H9 (cell line): ENCODE measurements around the gene ATG9B. TPM values are rescaled to one million over a fixed set of nuclear protein-coding genes. Genes with fewer than 3 reads are reported as not detected.

ENCODE experiments used
- DNase-seq: peaks from one replicate; pipeline ENCODE4 v3.0.0-alpha.2; 2017
- H2AFZ ChIP-seq: one replicate; pipeline ENCODE4 v1.6.1; 2013; ENCODE audit warnings: mild to moderate bottlenecking, low read length, control low read depth, moderate library complexity
- H2AK5ac ChIP-seq: 2 replicates; pipeline ENCODE4 v1.6.1; 2013; ENCODE audit warnings: low read length, control low read depth, mixed read lengths; ENCODE audit not compliant: insufficient read length
- H2BK120ac ChIP-seq: one replicate; pipeline ENCODE4 v1.6.1; 2013; ENCODE audit warnings: low read depth, mild to moderate bottlenecking, low read length, control low read depth, inconsistent platforms; ENCODE audit not compliant: poor library complexity, severe bottlenecking
- H2BK12ac ChIP-seq: 2 replicates; pipeline ENCODE4 v1.6.1; 2013; ENCODE audit warnings: low read length, control low read depth, mixed read lengths, low read depth; ENCODE audit not compliant: insufficient read length
- H2BK15ac ChIP-seq: 2 replicates; pipeline ENCODE4 v1.6.1; 2013; ENCODE audit warnings: low read depth, low read length, control low read depth
- H2BK20ac ChIP-seq: one replicate; pipeline ENCODE4 v1.6.1; 2013; ENCODE audit warnings: low read depth, mild to moderate bottlenecking, low read length, control low read depth, inconsistent platforms; ENCODE audit not compliant: poor library complexity, severe bottlenecking
- H2BK5ac ChIP-seq: 2 replicates; pipeline ENCODE4 v1.6.1; 2013; ENCODE audit warnings: low read length, control low read depth, mixed read lengths; ENCODE audit not compliant: insufficient read length
- H3K14ac ChIP-seq: 2 replicates; pipeline ENCODE4 v1.6.1; 2013; ENCODE audit warnings: low read length, control low read depth; ENCODE audit not compliant: insufficient read depth
- H3K18ac ChIP-seq: 2 replicates; pipeline ENCODE4 v1.6.1; 2013; ENCODE audit warnings: low read depth, mild to moderate bottlenecking, mixed read lengths, low read length, control low read depth; ENCODE audit not compliant: insufficient read length
- H3K23ac ChIP-seq: 2 replicates; pipeline ENCODE4 v1.6.1; 2013; ENCODE audit warnings: low read length, control low read depth, mixed read lengths, low read depth; ENCODE audit not compliant: insufficient read length
- H3K23me2 ChIP-seq: 2 replicates; pipeline ENCODE4 v1.6.1; 2013; ENCODE audit warnings: low read depth, mild to moderate bottlenecking, mixed read lengths, low read length, control low read depth; ENCODE audit not compliant: insufficient read length, poor library complexity, severe bottlenecking
- H3K27ac ChIP-seq: 2 replicates; pipeline ENCODE4 v1.5.1; 2013; ENCODE audit warnings: low read length, control low read depth, mixed read lengths, low read depth; ENCODE audit not compliant: insufficient read length
- H3K27me3 ChIP-seq: 2 replicates; pipeline ENCODE4 v1.6.1; 2013; ENCODE audit warnings: low read length, control low read depth, inconsistent platforms; ENCODE audit not compliant: insufficient read depth
- H3K4ac ChIP-seq: 2 replicates; pipeline ENCODE4 v1.6.1; 2013; ENCODE audit warnings: low read depth, mild to moderate bottlenecking, control low read depth, inconsistent platforms, low read length, moderate library complexity
- H3K4me1 ChIP-seq: 2 replicates; pipeline ENCODE4 v1.6.1; 2013; ENCODE audit warnings: low read length, control low read depth, inconsistent platforms; ENCODE audit not compliant: insufficient read depth
- H3K4me2 ChIP-seq: 2 replicates; pipeline ENCODE4 v1.6.1; 2013; ENCODE audit warnings: low read length, control low read depth, mixed read lengths; ENCODE audit not compliant: insufficient read length, insufficient read depth
- H3K56ac ChIP-seq: 2 replicates; pipeline ENCODE4 v1.6.1; 2013; ENCODE audit warnings: low read depth, mild to moderate bottlenecking, mixed read lengths, low read length, control low read depth; ENCODE audit not compliant: insufficient read length
- H3K79me1 ChIP-seq: 2 replicates; pipeline ENCODE4 v1.6.1; 2013; ENCODE audit warnings: low read depth, mild to moderate bottlenecking, moderate library complexity, low read length, control low read depth, inconsistent platforms; ENCODE audit not compliant: insufficient read depth, poor library complexity, severe bottlenecking
- H3K79me2 ChIP-seq: 2 replicates; pipeline ENCODE4 v1.6.1; 2013; ENCODE audit warnings: low read length, control low read depth, inconsistent platforms; ENCODE audit not compliant: insufficient read depth
- H3K9ac ChIP-seq: 2 replicates; pipeline ENCODE4 v1.6.1; 2013; ENCODE audit warnings: low read length, control low read depth, mixed read lengths; ENCODE audit not compliant: insufficient read length; ENCODE audit errors: extremely low read depth
- H3K9me3 ChIP-seq: one replicate; pipeline ENCODE4 v1.6.1; 2013; ENCODE audit warnings: low read depth, low read length, inconsistent platforms; ENCODE audit not compliant: control insufficient read depth
- H3T11ph ChIP-seq: one replicate; pipeline ENCODE4 v1.6.1; 2013; ENCODE audit warnings: mild to moderate bottlenecking, low read length, control low read depth, inconsistent platforms
- H4K20me1 ChIP-seq: one replicate; pipeline ENCODE4 v1.6.1; 2013; ENCODE audit not compliant: control insufficient read depth, insufficient read length, insufficient read depth
- H4K5ac ChIP-seq: 2 replicates; pipeline ENCODE4 v1.6.1; 2013; ENCODE audit warnings: low read depth, mild to moderate bottlenecking, mixed read lengths, low read length, control low read depth; ENCODE audit not compliant: insufficient read length
- H4K8ac ChIP-seq: replicated peaks from 2 replicates; pipeline ENCODE4 v1.6.1; 2013; ENCODE audit warnings: low read length, control low read depth, mixed read lengths, low read depth; ENCODE audit not compliant: insufficient read length
- H4K91ac ChIP-seq: 2 replicates; pipeline ENCODE4 v1.6.1; 2013; ENCODE audit warnings: low read depth, mild to moderate bottlenecking, moderate library complexity, mixed read lengths, low read length, control low read depth; ENCODE audit not compliant: insufficient read length
- H3K27ac Mint-ChIP-seq, 3 experiments: 2 replicates in 2 of 3; 3 replicates in 1 of 3; pipeline ENCODE4 v1.8.0; 2020 to 2021; ENCODE audit warnings: mixed read lengths in 3 of 3, mild to moderate bottlenecking in 1 of 3, moderate library complexity in 1 of 3
- H3K27me3 Mint-ChIP-seq: 2 replicates; pipeline ENCODE4 v1.8.0; 2021; ENCODE audit warnings: low read depth, mild to moderate bottlenecking, moderate library complexity, mixed read lengths
- H3K36me3 Mint-ChIP-seq, 3 experiments: 2 replicates in 2 of 3; 3 replicates in 1 of 3; pipeline ENCODE4 v1.8.0; 2020 to 2021; ENCODE audit warnings: low read depth in 3 of 3, mixed read lengths in 3 of 3; ENCODE audit not compliant: insufficient read depth in 1 of 3
- H3K4me1 Mint-ChIP-seq, 2 experiments: 2 replicates each; pipeline ENCODE4 v1.8.0; 2020; ENCODE audit warnings: mixed read lengths in 2 of 2
- H3K4me3 Mint-ChIP-seq, 2 experiments: 2 replicates in 1 of 2; 3 replicates in 1 of 2; pipeline ENCODE4 v1.8.0; 2020 to 2021; ENCODE audit warnings: mild to moderate bottlenecking in 2 of 2, mixed read lengths in 2 of 2, moderate library complexity in 1 of 2
- H3K9me3 Mint-ChIP-seq, 2 experiments: 2 replicates in 1 of 2; 3 replicates in 1 of 2; pipeline ENCODE4 v1.8.0; 2020; ENCODE audit warnings: mild to moderate bottlenecking in 2 of 2, mixed read lengths in 2 of 2, moderate library complexity in 1 of 2
- WGBS: extraction: QIAGEN DNeasy Blood & Tissue Kit; methylation state at CpG from one replicate; pipeline ENCODE4 v1.1.7; 2013; ENCODE audit warnings: missing lambda C conversion rate, low lambda C conversion rate, mixed read lengths; ENCODE audit not compliant: insufficient read length; ENCODE audit errors: extremely low coverage; 5-methylcytosine and 5-hydroxymethylcytosine counted together
- total RNA-seq: library from RNA; stranded (reverse); gene quantifications from 2 replicates; pipeline ENCODE4 v1.2.1, GENCODE V29; 2021
- TF ChIP-seq, protein P1 (sequence below): fragments of 200-600 bp; sonication (generic); conservative IDR thresholded peaks from 3 replicates; pipeline ENCODE4 v1.8.0; 2021; ENCODE audit warnings: antibody characterized with exemption, mild to moderate bottlenecking

ATG9B gene
- total RNA-seq, 1 experiment from 2014 or later = 1.5 TPM

DNA sequence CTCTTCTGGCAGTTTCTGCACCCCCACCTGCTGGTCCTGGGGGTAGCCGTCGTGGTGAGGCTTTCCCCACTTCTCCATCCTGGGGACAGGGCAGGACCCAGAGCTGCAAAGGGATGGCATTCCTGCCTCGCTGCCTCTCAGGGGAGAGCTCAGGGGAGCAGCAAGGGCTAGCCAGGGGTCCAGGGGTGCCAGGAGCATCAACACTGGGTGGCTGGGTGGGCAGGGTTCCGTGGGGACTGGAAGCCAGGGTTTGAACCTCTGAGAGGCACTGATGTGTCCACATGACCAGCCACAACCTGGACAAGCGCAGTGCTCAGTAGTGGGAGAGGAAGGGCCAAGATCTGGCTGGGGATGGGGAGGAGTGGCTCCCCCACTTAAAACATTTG lies 9.6 kb upstream of the ATG9B start:
- TF ChIP-seq, protein P1, sequence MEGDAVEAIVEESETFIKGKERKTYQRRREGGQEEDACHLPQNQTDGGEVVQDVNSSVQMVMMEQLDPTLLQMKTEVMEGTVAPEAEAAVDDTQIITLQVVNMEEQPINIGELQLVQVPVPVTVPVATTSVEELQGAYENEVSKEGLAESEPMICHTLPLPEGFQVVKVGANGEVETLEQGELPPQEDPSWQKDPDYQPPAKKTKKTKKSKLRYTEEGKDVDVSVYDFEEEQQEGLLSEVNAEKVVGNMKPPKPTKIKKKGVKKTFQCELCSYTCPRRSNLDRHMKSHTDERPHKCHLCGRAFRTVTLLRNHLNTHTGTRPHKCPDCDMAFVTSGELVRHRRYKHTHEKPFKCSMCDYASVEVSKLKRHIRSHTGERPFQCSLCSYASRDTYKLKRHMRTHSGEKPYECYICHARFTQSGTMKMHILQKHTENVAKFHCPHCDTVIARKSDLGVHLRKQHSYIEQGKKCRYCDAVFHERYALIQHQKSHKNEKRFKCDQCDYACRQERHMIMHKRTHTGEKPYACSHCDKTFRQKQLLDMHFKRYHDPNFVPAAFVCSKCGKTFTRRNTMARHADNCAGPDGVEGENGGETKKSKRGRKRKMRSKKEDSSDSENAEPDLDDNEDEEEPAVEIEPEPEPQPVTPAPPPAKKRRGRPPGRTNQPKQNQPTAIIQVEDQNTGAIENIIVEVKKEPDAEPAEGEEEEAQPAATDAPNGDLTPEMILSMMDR = no peak
- no CpG with 5 or more reads among the region's 5 CpGs for WGBS

More for the DNA sequence above, 9.6 kb upstream of the ATG9B start:
- Histone ChIP-seq H2BK15ac (no peak overlapping the region), H3T11ph (no peak overlapping the region), H3K23ac (no peak overlapping the region), H2AK5ac (no peak overlapping the region), H3K56ac (no peak overlapping the region), H4K5ac (no peak overlapping the region), H4K8ac (no peak overlapping the region), H2BK120ac (no peak overlapping the region), H3K23me2 (peaks cover 1% of the 10 kb centered on the region), H2BK12ac (no peak overlapping the region), H3K4me2 (no peak overlapping the region), H3K79me1 (no peaks in the 10 kb centered on the region), H4K20me1 (no peaks in the 10 kb centered on the region), H3K9ac (no peak overlapping the region), H2BK20ac (no peak overlapping the region), H2BK5ac (no peak overlapping the region), H3K9me3 (no peaks in the 10 kb centered on the region), H3K4me1 (no peaks in the 10 kb centered on the region), H2AFZ (no peak overlapping the region), H3K14ac (no peak overlapping the region), H3K79me2 (no peaks in the 10 kb centered on the region), H3K27ac (no peak overlapping the region), H3K18ac (no peak overlapping the region), H3K4ac (no peak overlapping the region), H3K27me3 (no peaks in the 10 kb centered on the region), H4K91ac (no peak overlapping the region)
- DNase-seq = no peak
- Mint-ChIP-seq H3K27ac (no peak overlapping the region), H3K9me3 (no peaks in the 10 kb centered on the region), H3K4me1 (peaks cover 2 to 4% of the 10 kb centered on the region in 2 experiments), H3K4me3 (no peak overlapping the region), H3K36me3 (peaks cover 0 to 8% (median 4%) of the 10 kb centered on the region in 3 experiments; a peak in 4 of 7 replicates), H3K27me3 (no peaks in the 10 kb centered on the region)
